GM19438 (cell line): ENCODE measurements around the gene ADGRB3.
"Not testable (repeated sequence)": the region's sequence is repeated elsewhere in the genome, so short reads cannot be mapped to it uniquely, and the experiment has no call there.

Experiments
- ATAC-seq: cut with Tn5 transposase; IDR thresholded peaks from one replicate; pipeline ENCODE4 v1.9.1; 2021; ENCODE audit warnings: low read depth; ENCODE audit not compliant: unreplicated experiment

ADGRB3 gene

GRCh38 chr6:69288198-69288597 is 653.1 kb downstream of the ADGRB3 start:
- not testable (repeated sequence) for ATAC-seq

- no peak for ATAC-seq
Observed at GRCh38 chr6:69289689-69290495, 654.8 kb downstream of the ADGRB3 start.

- no peak for ATAC-seq
Observed at GRCh38 chr6:69293471-69293870, 658.4 kb downstream of the ADGRB3 start.

GRCh38 chr6:69294407-69294806 is 659.3 kb downstream of the ADGRB3 start:
- no peak for ATAC-seq

GRCh38 chr6:69294862-69295261 is 659.8 kb downstream of the ADGRB3 start:
- no peak for ATAC-seq

- ATAC-seq, result no peak
Observed at GRCh38 chr6:69303382-69303781, 668.3 kb downstream of the ADGRB3 start.

- ATAC-seq, result no peak
Observed at GRCh38 chr6:69305456-69305855, 670.4 kb downstream of the ADGRB3 start.

- ATAC-seq, result no peak
Observed at GRCh38 chr6:69308584-69308983, 673.5 kb downstream of the ADGRB3 start.

GRCh38 chr6:69311888-69312287 is 676.8 kb downstream of the ADGRB3 start:
- no peak for ATAC-seq

- ATAC-seq, result no peak
Observed at GRCh38 chr6:69314001-69314400, 678.9 kb downstream of the ADGRB3 start.

- no peak for ATAC-seq
Observed at GRCh38 chr6:69314531-69314930, 679.4 kb downstream of the ADGRB3 start.

- ATAC-seq, result no peak
Observed at GRCh38 chr6:69331886-69332285, 696.8 kb downstream of the ADGRB3 start.

GRCh38 chr6:69337311-69337710 is 702.2 kb downstream of the ADGRB3 start:
- ATAC-seq, result no peak

- no peak for ATAC-seq
Observed at GRCh38 chr6:69338431-69339162, 703.5 kb downstream of the ADGRB3 start.

GRCh38 chr6:69339163-69339550 is 704.1 kb downstream of the ADGRB3 start:
- ATAC-seq, result no peak

GRCh38 chr6:69340196-69340595 is 705.1 kb downstream of the ADGRB3 start:
- ATAC-seq, result no peak

- ATAC-seq, result no peak
Observed at GRCh38 chr6:69343851-69344250, 708.8 kb downstream of the ADGRB3 start.

- ATAC-seq, result no peak
Observed at GRCh38 chr6:69349771-69350170, 714.7 kb downstream of the ADGRB3 start.

- no peak for ATAC-seq
Observed at GRCh38 chr6:69362209-69362608, 727.1 kb downstream of the ADGRB3 start.

- ATAC-seq, result no peak
Observed at GRCh38 chr6:69366831-69367230, 731.7 kb downstream of the ADGRB3 start.

GRCh38 chr6:69368613-69369012 is 733.5 kb downstream of the ADGRB3 start:
- ATAC-seq, result no peak

- no peak for ATAC-seq
Observed at GRCh38 chr6:69370763-69371162, 735.7 kb downstream of the ADGRB3 start.
